Measurements from ENCODE around the gene VAMP2.

VAMP2 gene

DNA sequence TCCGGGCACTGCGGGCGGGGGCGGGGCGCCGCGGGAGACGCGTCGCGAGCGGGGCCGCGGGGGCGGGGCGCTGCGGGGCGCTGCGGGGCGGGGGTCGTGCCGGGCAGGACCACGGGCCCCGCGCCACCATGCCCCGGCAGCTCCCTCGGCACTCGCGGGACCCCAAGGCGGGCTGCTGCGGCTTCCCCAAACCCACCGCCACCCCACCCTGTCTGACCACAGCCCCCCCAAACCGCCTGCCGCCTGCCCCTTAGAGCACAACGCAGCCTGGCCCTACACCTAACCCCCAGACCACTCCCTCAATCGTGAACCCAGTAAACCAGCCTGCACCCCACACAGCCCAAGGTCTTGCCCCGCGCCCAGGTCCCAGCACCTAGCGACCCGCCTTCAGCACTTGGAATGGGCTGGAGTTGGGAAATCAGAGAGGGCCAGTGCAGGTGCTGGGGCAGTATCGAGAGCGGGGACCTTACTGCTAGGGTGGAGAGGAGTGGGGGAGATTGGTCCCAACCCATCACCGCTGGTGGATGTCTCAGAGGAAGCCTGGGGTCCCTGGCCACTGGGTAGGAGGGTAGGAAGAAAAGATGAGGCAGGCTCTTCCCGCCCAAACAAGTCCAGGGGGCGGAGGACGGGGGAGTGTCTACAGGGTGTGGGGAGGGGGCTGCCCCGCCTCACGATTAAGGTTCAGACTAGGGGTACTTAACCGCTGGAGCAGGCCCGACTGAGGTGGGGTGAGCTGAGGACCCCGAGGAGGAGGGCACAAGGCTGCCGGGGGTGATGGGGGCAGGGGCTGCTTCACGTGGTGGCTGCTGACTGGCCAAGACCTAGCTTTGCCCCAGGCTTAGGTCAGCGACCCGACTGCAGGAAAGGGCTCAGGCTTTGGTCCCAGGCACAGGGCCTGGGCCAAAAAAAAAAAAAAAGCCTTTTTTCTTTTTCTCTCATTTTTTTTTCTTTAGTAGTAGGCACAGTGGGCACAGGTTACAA lies 539 bp upstream of the VAMP2 start:
- Histone ChIP-seq H3K9me3 (ENCODE audit: insufficient read depth, low read depth, low read length) (no peaks in the 10 kb centered on the region), H3K4me1 (ENCODE audit: insufficient read depth, low read length, poor library complexity, severe bottlenecking) (peaks cover 36% of the 10 kb centered on the region), H3K4me2 (ENCODE audit: low read depth, low read length, poor library complexity, severe bottlenecking) (peak overlapping the region; percentile 86), H3K79me2 (ENCODE audit: insufficient read depth, low read length) (peaks cover 40% of the 10 kb centered on the region), H2AFZ (ENCODE audit: low read length) (peak overlapping the region; percentile 95), H3K9ac (ENCODE audit: low read depth, low read length, poor library complexity, severe bottlenecking) (peak overlapping the region; percentile 94), H3K4me3 (ENCODE audit: low read length, poor library complexity, severe bottlenecking) (peak overlapping the region; percentile 100), H3K9me2 (replicated peaks; ENCODE audit: low read depth, low read length) (no peaks in the 10 kb centered on the region), H3K27me3 (ENCODE audit: insufficient read depth, low read length, poor library complexity, severe bottlenecking) (peaks cover 4% of the 10 kb centered on the region), H4K20me1 (ENCODE audit: insufficient read depth, low read length, poor library complexity, severe bottlenecking) (peaks cover 41% of the 10 kb centered on the region), H3K36me3 (ENCODE audit: insufficient read depth, low read length) (no peaks in the 10 kb centered on the region), H3F3A (ENCODE audit: low read depth) (peaks cover 6% of the 10 kb centered on the region; the same call in 1 of the 2 replicates)
- no peak for TF ChIP-seq CTCF (conservative IDR thresholded peaks at IDR 0.05; ENCODE audit: low read length)
- TF ChIP-seq EZH2phosphoT487 (IDR thresholded peaks at IDR 0.05; ENCODE audit: borderline replicate concordance), result no peak

DNA sequence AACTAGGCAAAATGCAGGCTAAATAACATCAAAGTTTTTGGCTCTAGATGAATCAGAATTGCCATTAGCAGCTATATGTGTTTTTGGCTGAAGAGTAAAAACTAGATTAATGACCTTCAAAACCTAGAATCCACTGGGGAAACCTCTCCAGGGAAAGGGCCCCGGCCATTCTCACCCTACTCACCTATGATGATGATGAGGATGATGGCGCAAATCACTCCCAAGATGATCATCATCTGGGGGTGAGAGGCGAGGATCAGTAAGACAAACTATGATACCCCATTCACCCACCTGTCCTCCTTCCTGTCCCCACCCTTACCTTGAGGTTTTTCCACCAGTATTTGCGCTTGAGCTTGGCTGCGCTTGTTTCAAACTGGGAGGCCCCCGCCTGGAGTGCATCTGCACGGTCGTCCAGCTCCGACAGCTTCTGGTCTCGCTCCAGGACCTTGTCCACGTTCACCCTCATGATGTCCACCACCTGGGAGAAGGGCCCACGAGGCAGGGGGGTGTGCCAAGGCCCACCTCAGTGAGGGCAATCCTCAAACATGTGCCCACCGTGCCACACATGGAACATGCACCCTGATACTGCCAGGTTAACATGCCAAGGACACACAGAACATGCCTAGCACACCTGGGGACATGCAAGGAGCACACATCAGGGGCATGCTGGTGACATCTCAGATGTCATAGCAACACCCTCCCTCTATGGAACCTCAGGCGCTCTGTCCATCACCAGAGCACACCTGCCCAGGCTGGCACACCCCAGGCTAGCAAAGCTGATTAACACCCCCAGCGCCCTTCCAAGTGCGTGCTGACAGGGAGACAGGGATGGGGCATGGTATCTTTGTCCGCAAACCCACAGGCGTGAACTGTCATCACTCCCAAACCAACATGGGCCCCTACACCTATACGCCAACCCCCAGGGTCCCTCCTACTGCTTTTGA lies 1.2 kb downstream of the VAMP2 start:
- peak overlapping the region; percentile 100 for H3K4me3 ChIP-seq (ENCODE audit: low read length, poor library complexity, severe bottlenecking)
- peaks cover 4% of the 10 kb centered on the region for H3K27me3 ChIP-seq (ENCODE audit: insufficient read depth, low read length, poor library complexity, severe bottlenecking)
- no peak overlapping the region for H2AFZ ChIP-seq (ENCODE audit: low read length)
- no peaks in the 10 kb centered on the region for H3K36me3 ChIP-seq (ENCODE audit: insufficient read depth, low read length)
- peaks cover 42% of the 10 kb centered on the region for H4K20me1 ChIP-seq (ENCODE audit: insufficient read depth, low read length, poor library complexity, severe bottlenecking)
- no peaks in the 10 kb centered on the region for H3K9me2 ChIP-seq (replicated peaks; ENCODE audit: low read depth, low read length)
- no peak for TF ChIP-seq EZH2phosphoT487 (IDR thresholded peaks at IDR 0.05; ENCODE audit: borderline replicate concordance)
- no peak for TF ChIP-seq CTCF (conservative IDR thresholded peaks at IDR 0.05; ENCODE audit: low read length)
- H3K9ac ChIP-seq (ENCODE audit: low read depth, low read length, poor library complexity, severe bottlenecking), result peak overlapping the region; percentile 94
- peaks cover 41% of the 10 kb centered on the region for H3K4me1 ChIP-seq (ENCODE audit: insufficient read depth, low read length, poor library complexity, severe bottlenecking)
- H3K79me2 ChIP-seq (ENCODE audit: insufficient read depth, low read length), result peaks cover 40% of the 10 kb centered on the region
- H3F3A ChIP-seq (ENCODE audit: low read depth), result peaks cover 7% of the 10 kb centered on the region; the same call in 1 of the 2 replicates
- no peaks in the 10 kb centered on the region for H3K9me3 ChIP-seq (ENCODE audit: insufficient read depth, low read depth, low read length)
- H3K4me2 ChIP-seq (ENCODE audit: low read depth, low read length, poor library complexity, severe bottlenecking), result peak overlapping the region; percentile 98

GRCh38 chr17:8160741-8161221 lies 2.0 kb downstream of the VAMP2 start:
- peak overlapping the region; percentile 100 for H3K4me3 ChIP-seq (ENCODE audit: low read length, poor library complexity, severe bottlenecking)
- H3K4me2 ChIP-seq (ENCODE audit: low read depth, low read length, poor library complexity, severe bottlenecking), result peak overlapping the region; percentile 98
- peaks cover 42% of the 10 kb centered on the region for H3K4me1 ChIP-seq (ENCODE audit: insufficient read depth, low read length, poor library complexity, severe bottlenecking)

More at GRCh38 chr17:8160741-8161221, 2.0 kb downstream of the VAMP2 start:
- Histone ChIP-seq H3K9me3 (ENCODE audit: insufficient read depth, low read depth, low read length) (no peaks in the 10 kb centered on the region), H3K9me2 (replicated peaks; ENCODE audit: low read depth, low read length) (no peaks in the 10 kb centered on the region), H3K27me3 (ENCODE audit: insufficient read depth, low read length, poor library complexity, severe bottlenecking) (peaks cover 4% of the 10 kb centered on the region), H3F3A (ENCODE audit: low read depth) (peaks cover 7% of the 10 kb centered on the region; the same call in 1 of the 2 replicates), H3K36me3 (ENCODE audit: insufficient read depth, low read length) (no peaks in the 10 kb centered on the region), H3K9ac (ENCODE audit: low read depth, low read length, poor library complexity, severe bottlenecking) (peak overlapping the region; percentile 94), H4K20me1 (ENCODE audit: insufficient read depth, low read length, poor library complexity, severe bottlenecking) (peaks cover 42% of the 10 kb centered on the region), H2AFZ (ENCODE audit: low read length) (no peak overlapping the region), H3K79me2 (ENCODE audit: insufficient read depth, low read length) (peaks cover 40% of the 10 kb centered on the region)
- TF ChIP-seq EZH2phosphoT487 (IDR thresholded peaks at IDR 0.05; ENCODE audit: borderline replicate concordance), result no peak
- no peak for TF ChIP-seq CTCF (conservative IDR thresholded peaks at IDR 0.05; ENCODE audit: low read length)

All from Loucy (cell line).